ENCODE data around the gene STMN1.

- TF ChIP-seq POLR2AphosphoS5 (IDR thresholded peaks at IDR 0.05) (no peak), POLR2A (IDR thresholded peaks at IDR 0.05) (no peak)
These were observed 32.0 kb downstream of the STMN1 start for GRCh38 chr1:25874209-25874608.
